WTC11 (cell line): ENCODE measurements around the gene TPK1. TPM values are rescaled to one million over a fixed set of nuclear protein-coding genes. Genes with fewer than 3 reads are reported as not detected.

Experiments
- ATAC-seq: fragments of 200-7000 bp; cut with Tn5 transposase; 2 replicates; pipeline ENCODE4 v1.10.0; 2021; ENCODE audit warnings: mild to moderate bottlenecking, moderate library complexity
- CTCF ChIA-PET: fragments of 300-600 bp; sonication (Branson Sonifier 250); formaldehyde crosslinking; loops from one replicate; lab custom pipeline; 2021; ENCODE audit warnings: antibody characterized with exemption; lab: Charles Lee
- POLR2A ChIA-PET: fragments of 350-600 bp; sonication (Branson Sonifier 250); formaldehyde crosslinking; loops from one replicate; lab custom pipeline; 2021; ENCODE audit warnings: antibody characterized with exemption; lab: Charles Lee
- DNase-seq: peaks from one replicate; pipeline ENCODE4 v3.0.0; 2021; ENCODE audit warnings: low spot score
- H3K27ac Mint-ChIP-seq: 2 replicates; pipeline ENCODE4 v1.8.0; 2021; ENCODE audit warnings: mixed read lengths
- H3K27me3 Mint-ChIP-seq: 2 replicates; pipeline ENCODE4 v1.8.0; 2021; ENCODE audit warnings: low read depth, mild to moderate bottlenecking, moderate library complexity, mixed read lengths
- H3K36me3 Mint-ChIP-seq: 2 replicates; pipeline ENCODE4 v1.8.0; 2021; ENCODE audit warnings: mixed read lengths
- H3K4me1 Mint-ChIP-seq: 2 replicates; pipeline ENCODE4 v1.8.0; 2022; ENCODE audit warnings: mixed read lengths
- H3K4me3 Mint-ChIP-seq: 2 replicates; pipeline ENCODE4 v1.8.0; 2021; ENCODE audit warnings: mild to moderate bottlenecking, moderate library complexity, mixed read lengths
- H3K9me3 Mint-ChIP-seq: 2 replicates; pipeline ENCODE4 v1.8.0; 2021; ENCODE audit warnings: mixed read lengths
- ARID4B ChIP-seq: sonication (generic); formaldehyde crosslinking; IDR thresholded peaks from 2 replicates; pipeline ENCODE4 v1.8.0; 2023; ENCODE audit warnings: missing genetic modification reagents, mild to moderate bottlenecking, borderline replicate concordance
- ETV6 ChIP-seq: sonication (generic); formaldehyde crosslinking; IDR thresholded peaks from 2 replicates; pipeline ENCODE4 v1.8.1; 2022; ENCODE audit warnings: mild to moderate bottlenecking, missing genetic modification reagents
- FOXK1 ChIP-seq: sonication (generic); formaldehyde crosslinking; IDR thresholded peaks from 2 replicates; pipeline ENCODE4 v1.8.0; 2022; ENCODE audit warnings: mild to moderate bottlenecking, moderate library complexity, missing genetic modification reagents
- FOXP1 ChIP-seq: sonication (generic); formaldehyde crosslinking; IDR thresholded peaks from 2 replicates; pipeline ENCODE4 v1.8.0; 2022; ENCODE audit warnings: missing genetic modification reagents, mild to moderate bottlenecking, moderate library complexity, borderline replicate concordance
- IRF1 ChIP-seq: sonication (generic); formaldehyde crosslinking; IDR thresholded peaks from 2 replicates; pipeline ENCODE4 v1.8.0; 2023; ENCODE audit warnings: missing genetic modification reagents
- NFE2L1 ChIP-seq: sonication (generic); formaldehyde crosslinking; IDR thresholded peaks from 2 replicates; pipeline ENCODE4 v1.8.1; 2023; ENCODE audit warnings: missing genetic modification reagents
- PRDM15 ChIP-seq: sonication (generic); formaldehyde crosslinking; IDR thresholded peaks from 2 replicates; pipeline ENCODE4 v1.8.0; 2022; ENCODE audit warnings: missing genetic modification reagents
- PRRX2 ChIP-seq: fragments of 250-450 bp; sonication (Bioruptor Pico); IDR thresholded peaks from 2 replicates; pipeline ENCODE4 v1.8.0; 2021; ENCODE audit warnings: mild to moderate bottlenecking
- SMAD4 ChIP-seq: sonication (generic); formaldehyde crosslinking; IDR thresholded peaks from 2 replicates; pipeline ENCODE4 v1.8.0; 2022; ENCODE audit warnings: mild to moderate bottlenecking, missing genetic modification reagents
- TP53 ChIP-seq: sonication (generic); formaldehyde crosslinking; IDR thresholded peaks from 2 replicates; pipeline ENCODE4 v1.8.1; 2023; ENCODE audit warnings: mild to moderate bottlenecking, missing genetic modification reagents
- USF1 ChIP-seq: sonication (generic); formaldehyde crosslinking; IDR thresholded peaks from 2 replicates; pipeline ENCODE4 v1.8.0; 2022; ENCODE audit warnings: mild to moderate bottlenecking, missing genetic modification reagents
- USF2 ChIP-seq: sonication (generic); formaldehyde crosslinking; IDR thresholded peaks from 2 replicates; pipeline ENCODE4 v1.8.1; 2023; ENCODE audit warnings: mild to moderate bottlenecking, missing genetic modification reagents, moderate library complexity
- ZNF219 ChIP-seq: sonication (generic); formaldehyde crosslinking; IDR thresholded peaks from 2 replicates; pipeline ENCODE4 v1.8.0; 2023; ENCODE audit warnings: missing genetic modification reagents, mild to moderate bottlenecking, borderline replicate concordance
- ZNF281 ChIP-seq: sonication (generic); formaldehyde crosslinking; IDR thresholded peaks from 2 replicates; pipeline ENCODE4 v1.8.0; 2023; ENCODE audit warnings: mild to moderate bottlenecking, missing genetic modification reagents
- ZNF396 ChIP-seq: fragments of 250-450 bp; sonication (Bioruptor Pico); IDR thresholded peaks from 2 replicates; pipeline ENCODE4 v1.8.0; 2021; ENCODE audit warnings: mild to moderate bottlenecking, moderate library complexity, borderline replicate concordance
- ZNF416 ChIP-seq: fragments of 250-450 bp; sonication (Bioruptor Pico); IDR thresholded peaks from 2 replicates; pipeline ENCODE4 v1.9.0; 2021; ENCODE audit warnings: mild to moderate bottlenecking, inconsistent platforms
- ZSCAN18 ChIP-seq: fragments of 250-450 bp; sonication (Bioruptor Pico); IDR thresholded peaks from 2 replicates; pipeline ENCODE4 v2.1.2; 2022; ENCODE audit warnings: mild to moderate bottlenecking, moderate library complexity
- total RNA-seq: library from RNA; stranded (reverse); gene quantifications from 3 replicates; pipeline ENCODE4 v1.2.3, GENCODE V29; 2021

Gene TPK1
- total RNA-seq, 1 experiment from 2014 or later = 2.7 TPM

GRCh38 chr7:144775749-144776148 is 60.1 kb downstream of the TPK1 start:
- POLR2A ChIA-PET = no interaction called here
- CTCF ChIA-PET = no interaction called here
- no peaks in the 10 kb centered on the region for H3K27me3 Mint-ChIP-seq
- H3K4me3 Mint-ChIP-seq = no peak overlapping the region
- DNase-seq = no peak
- H3K9me3 Mint-ChIP-seq = peaks cover 11% of the 10 kb centered on the region
- no peak for TF ChIP-seq ETV6 (CRISPR knock-in tag)
- H3K36me3 Mint-ChIP-seq = no peaks in the 10 kb centered on the region
- peaks cover 14% of the 10 kb centered on the region for H3K4me1 Mint-ChIP-seq
- ATAC-seq = no peak
- H3K27ac Mint-ChIP-seq = no peak overlapping the region

GRCh38 chr7:144771927-144772326 is 63.9 kb downstream of the TPK1 start:
- Mint-ChIP-seq H3K4me1 (peaks cover 7% of the 10 kb centered on the region), H3K27ac (no peak overlapping the region)
- POLR2A ChIA-PET = no interaction called here
- ATAC-seq (no peak), DNase-seq (no peak)
- TF ChIP-seq ZNF416 (CRISPR knock-in tag) (no peak), FOXK1 (CRISPR knock-in tag) (no peak), ZSCAN18 (CRISPR knock-in tag) (no peak), NFE2L1 (CRISPR knock-in tag) (no peak), USF2 (CRISPR knock-in tag) (no peak), SMAD4 (CRISPR knock-in tag) (no peak), USF1 (CRISPR knock-in tag) (no peak), ZNF396 (CRISPR knock-in tag) (no peak), ZNF219 (no peak), IRF1 (CRISPR knock-in tag) (no peak), PRRX2 (CRISPR knock-in tag) (no peak)
- TF ChIP-seq, all 79 proteins: peak for 0
- Mint-ChIP-seq H3K9me3 (no peaks in the 10 kb centered on the region), H3K36me3 (no peaks in the 10 kb centered on the region), H3K4me3 (no peak overlapping the region), H3K27me3 (no peaks in the 10 kb centered on the region)
- CTCF ChIA-PET = no interaction called here

GRCh38 chr7:144771174-144771573 is 64.7 kb downstream of the TPK1 start:
- Mint-ChIP-seq H3K4me3 (no peak overlapping the region), H3K27me3 (no peaks in the 10 kb centered on the region), H3K36me3 (no peaks in the 10 kb centered on the region), H3K27ac (no peak overlapping the region), H3K4me1 (peaks cover 7% of the 10 kb centered on the region), H3K9me3 (no peaks in the 10 kb centered on the region)
- POLR2A ChIA-PET = no interaction called here
- DNase-seq (no peak), ATAC-seq (no peak)
- CTCF ChIA-PET = no interaction called here
- TF ChIP-seq ZNF281 (CRISPR knock-in tag) (no peak), TP53 (CRISPR knock-in tag) (no peak), ARID4B (CRISPR knock-in tag) (no peak), FOXP1 (CRISPR knock-in tag) (no peak), PRDM15 (CRISPR knock-in tag) (no peak)
